ENCODE data around the gene DOCK2.

Gene DOCK2

GRCh38 chr5:170080217-170080616 lies 443.1 kb downstream of the DOCK2 start:
- Histone ChIP-seq H3K27me3 (peaks cover 0 to 4% of the 10 kb centered on the region in 2 donors), H3K36me3 (no peaks in the 10 kb centered on the region), H3K4me1 (no peaks in the 10 kb centered on the region), H3K4me3 (no peak overlapping the region), H3K9me3 (no peaks in the 10 kb centered on the region), H3K27ac (no peak overlapping the region)
- intact Hi-C loops (cut with DNase I; ENCODE audit: low total_unique reads) = no loop called here
- TF ChIP-seq CTCF (IDR thresholded peaks at IDR 0.05) = no peak
- no peak for DNase-seq

- Histone ChIP-seq H3K27ac (no peak overlapping the region), H3K9me3 (no peaks in the 10 kb centered on the region), H3K27me3 (peaks cover 0 to 4% of the 10 kb centered on the region in 2 donors), H3K4me1 (no peaks in the 10 kb centered on the region), H3K36me3 (no peaks in the 10 kb centered on the region), H3K4me3 (no peak overlapping the region)
- DNase-seq = no peak
- TF ChIP-seq CTCF (IDR thresholded peaks at IDR 0.05) = no peak
- intact Hi-C loops (cut with DNase I; ENCODE audit: low total_unique reads) = no loop called here
Observed at GRCh38 chr5:170080786-170081445, 443.8 kb downstream of the DOCK2 start.

GRCh38 chr5:170081616-170082015 lies 444.5 kb downstream of the DOCK2 start:
- intact Hi-C loops (cut with DNase I; ENCODE audit: low total_unique reads) = no loop called here
- no peaks in the 10 kb centered on the region for H3K36me3 ChIP-seq
- no peak overlapping the region for H3K27ac ChIP-seq
- no peak for DNase-seq
- TF ChIP-seq CTCF (IDR thresholded peaks at IDR 0.05) = no peak
- no peaks in the 10 kb centered on the region for H3K9me3 ChIP-seq
- peaks cover 0 to 4% of the 10 kb centered on the region in 2 donors for H3K27me3 ChIP-seq
- no peak overlapping the region for H3K4me3 ChIP-seq
- no peaks in the 10 kb centered on the region for H3K4me1 ChIP-seq

- intact Hi-C loops (cut with DNase I; ENCODE audit: low total_unique reads) = no loop called here
- no peaks in the 10 kb centered on the region for H3K36me3 ChIP-seq
Observed at GRCh38 chr5:170082701-170083100, 445.6 kb downstream of the DOCK2 start.

GRCh38 chr5:170087168-170087817 lies 450.2 kb downstream of the DOCK2 start:
- intact Hi-C loops (cut with DNase I; ENCODE audit: low total_unique reads) = no loop called here
- Histone ChIP-seq H3K4me3 (no peak overlapping the region), H3K4me1 (no peaks in the 10 kb centered on the region), H3K27ac (no peak overlapping the region), H3K27me3 (peaks cover 0 to 4% of the 10 kb centered on the region in 2 donors), H3K36me3 (no peaks in the 10 kb centered on the region), H3K9me3 (no peaks in the 10 kb centered on the region)
- DNase-seq = no peak
- TF ChIP-seq CTCF (IDR thresholded peaks at IDR 0.05) = no peak

More at GRCh38 chr5:170082701-170083100, 445.6 kb downstream of the DOCK2 start:
- Histone ChIP-seq H3K4me3 (no peak overlapping the region), H3K27me3 (peaks cover 0 to 4% of the 10 kb centered on the region in 2 donors), H3K4me1 (no peaks in the 10 kb centered on the region), H3K27ac (no peak overlapping the region), H3K9me3 (no peaks in the 10 kb centered on the region)
- DNase-seq = no peak
- TF ChIP-seq CTCF (IDR thresholded peaks at IDR 0.05) = no peak

Measured in tibial artery (tissue), 4 donors.